ENCODE results near the gene NTMT2.
"Not testable (repeated sequence)": the region's sequence is repeated elsewhere in the genome, so short reads cannot be mapped to it uniquely, and the experiment has no call there.

Gene NTMT2

DNA sequence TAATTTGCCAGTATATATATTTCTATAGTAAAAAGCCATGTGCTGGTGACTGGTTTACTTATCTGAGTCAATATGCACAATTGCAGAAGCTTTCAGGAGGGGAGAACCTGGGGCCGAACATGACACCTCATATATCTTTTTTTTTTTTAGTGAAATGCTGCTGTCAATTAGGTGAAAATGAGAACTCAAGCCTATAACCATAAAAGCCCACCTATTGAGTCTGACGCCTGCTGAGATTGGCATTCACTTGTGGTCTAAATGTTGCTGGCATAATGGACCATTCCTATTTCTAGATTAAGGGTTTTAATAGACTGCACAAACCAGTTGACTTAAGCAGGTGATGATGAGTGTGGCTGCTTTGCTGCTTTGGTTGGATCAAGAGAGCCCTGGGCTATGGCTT lies 10.8 kb downstream of the NTMT2 start:
- no peak overlapping the region for H3K27ac ChIP-seq
- no peak for DNase-seq (ENCODE audit: low spot score)
- H3K4me3 ChIP-seq, result no peak overlapping the region
- TF ChIP-seq CTCF (IDR thresholded peaks at IDR 0.05), result no peak

- TF ChIP-seq CTCF (IDR thresholded peaks at IDR 0.05), result no peak
- Histone ChIP-seq H3K4me3 (no peak overlapping the region), H3K27ac (no peak overlapping the region)
- DNase-seq (ENCODE audit: low spot score), result no peak
These were observed 12.1 kb downstream of the NTMT2 start for GRCh38 chr1:170157820-170158219.

GRCh38 chr1:170162459-170163246 lies 16.9 kb downstream of the NTMT2 start:
- peak; percentile 74 for DNase-seq (ENCODE audit: low spot score)
- no peak for TF ChIP-seq CTCF (IDR thresholded peaks at IDR 0.05)
- Histone ChIP-seq H3K4me3 (peak overlapping the region; percentile 47), H3K27ac (peak overlapping the region; percentile 17 to 50)

DNA sequence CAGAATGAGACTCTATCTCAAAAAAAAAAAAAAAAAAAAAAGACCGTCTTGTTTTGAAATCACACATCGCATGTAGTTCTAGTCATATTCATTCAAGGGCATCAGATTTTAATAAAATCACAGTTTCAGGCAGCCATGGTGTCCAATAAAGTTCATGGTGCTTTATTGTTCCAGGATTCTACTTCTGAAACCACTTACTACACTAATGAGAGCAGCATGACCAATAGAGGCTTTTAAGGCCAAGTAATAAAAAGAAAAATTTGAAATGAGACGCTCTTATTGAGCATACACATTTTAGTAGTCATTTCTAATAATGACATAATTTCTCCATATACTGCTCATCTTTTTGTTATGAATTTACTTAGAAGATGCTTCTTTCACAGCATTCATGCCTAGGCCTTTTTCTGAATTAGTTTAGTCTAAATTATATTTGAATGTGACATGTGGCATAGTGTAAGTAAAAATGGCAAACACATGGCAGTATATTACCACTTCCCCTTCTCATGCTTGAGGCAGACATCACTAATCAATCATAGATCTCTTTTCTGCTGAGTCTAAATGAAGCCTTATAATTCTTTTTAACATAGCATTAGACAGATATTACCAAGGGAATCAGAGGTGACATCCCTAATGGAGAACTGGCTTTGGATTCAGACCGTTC lies 18.5 kb downstream of the NTMT2 start:
- no peak for DNase-seq (ENCODE audit: low spot score)
- H3K4me3 ChIP-seq, result no peak overlapping the region
- TF ChIP-seq CTCF (IDR thresholded peaks at IDR 0.05), result no peak
- no peak overlapping the region for H3K27ac ChIP-seq

DNA sequence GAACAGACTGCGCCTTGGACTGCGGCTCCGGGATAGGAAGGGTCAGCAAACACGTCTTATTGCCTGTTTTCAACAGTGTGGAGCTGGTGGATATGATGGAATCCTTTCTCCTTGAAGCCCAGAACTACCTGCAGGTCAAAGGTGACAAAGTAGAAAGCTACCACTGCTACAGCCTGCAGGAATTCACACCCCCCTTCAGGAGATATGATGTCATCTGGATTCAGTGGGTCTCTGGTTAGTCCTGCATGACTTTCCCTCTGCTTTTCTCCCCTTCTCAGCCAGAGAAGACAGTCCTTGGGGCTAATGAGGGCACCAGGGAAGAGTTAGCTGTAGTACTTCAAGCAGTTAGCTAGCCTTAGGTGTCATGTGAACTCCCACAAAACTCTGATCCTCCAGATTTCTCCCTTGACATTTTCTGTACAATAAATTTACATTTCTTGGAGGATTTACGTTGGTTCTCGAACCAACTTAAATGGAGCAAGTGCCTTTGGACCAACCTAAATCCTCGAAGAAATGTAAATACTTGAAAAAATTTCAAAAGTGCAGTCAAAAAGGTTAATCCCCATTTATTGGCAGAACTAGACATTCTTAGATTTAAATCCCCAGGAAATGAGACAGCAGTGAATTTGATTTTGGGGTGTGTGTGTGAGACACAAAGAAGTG lies 20.9 kb downstream of the NTMT2 start:
- TF ChIP-seq CTCF (IDR thresholded peaks at IDR 0.05), result no peak
- no peak for DNase-seq (ENCODE audit: low spot score)
- Histone ChIP-seq H3K4me3 (no peak overlapping the region), H3K27ac (no peak overlapping the region)

DNA sequence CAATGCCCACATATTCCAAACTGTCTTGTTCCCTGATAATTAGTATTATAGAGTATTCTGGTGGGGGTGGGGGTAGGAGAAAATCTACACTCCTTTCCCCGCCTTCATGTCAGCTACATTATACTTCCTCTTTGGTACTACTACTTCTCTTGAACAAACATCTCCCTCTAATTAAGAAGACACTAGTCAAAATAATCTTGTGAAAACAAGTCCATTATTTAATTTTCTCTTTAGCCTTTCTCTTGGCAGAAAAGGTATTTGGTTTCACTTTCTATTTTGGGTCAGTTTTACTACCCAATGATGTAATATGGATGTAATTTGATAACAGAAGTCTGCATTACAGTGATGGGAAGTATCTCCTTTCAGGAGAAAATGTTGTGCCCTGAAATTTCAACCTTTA lies 22.5 kb downstream of the NTMT2 start:
- Histone ChIP-seq H3K27ac (no peak overlapping the region), H3K4me3 (peak overlapping the region; percentile 39)
- no peak for TF ChIP-seq CTCF (IDR thresholded peaks at IDR 0.05)
- no peak for DNase-seq (ENCODE audit: low spot score)

DNA sequence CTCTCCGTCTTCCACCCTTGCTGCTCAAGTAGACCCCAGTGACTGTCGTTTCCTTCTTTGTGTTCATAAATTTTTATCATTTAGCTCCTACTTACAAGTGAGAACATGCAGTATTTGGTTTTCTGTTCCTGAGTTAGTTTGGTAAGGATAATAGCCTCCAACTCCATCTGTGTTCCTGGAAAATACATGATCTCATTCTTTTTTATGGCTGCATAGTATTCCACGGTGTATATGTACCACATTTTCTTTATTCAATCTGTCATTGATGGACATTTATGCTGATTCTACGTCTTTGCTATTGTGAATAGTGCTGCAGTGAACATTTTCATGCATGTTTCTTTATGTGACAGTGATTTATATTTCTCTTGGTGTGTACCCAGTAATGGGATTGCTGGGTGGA lies 24.8 kb downstream of the NTMT2 start:
- DNase-seq (ENCODE audit: low spot score); H3K4me3 ChIP-seq; H3K27ac ChIP-seq: not testable (repeated sequence)
